Measurements from ENCODE around the gene DPP3. TPM values are rescaled to one million over a fixed set of nuclear protein-coding genes. Genes with fewer than 3 reads are reported as not detected.

Gene DPP3
- total RNA-seq, 1 experiment from 2014 or later, result 180 TPM

- ATAC-seq (no peak), DNase-seq (ENCODE audit: low read depth, low spot score) (no peak)
- H3K9me3 ChIP-seq (ENCODE audit: control insufficient read depth, insufficient read depth, low read depth, low read length), result no peaks in the 10 kb centered on the region
- BruUV-seq (replicated peaks), result no TSS peak
- no peaks in the 10 kb centered on the region for H3K27me3 ChIP-seq (ENCODE audit: control insufficient read depth, insufficient read depth, low read length)
- ChIA-PET POLR2A (interaction anchor here (0.6 kb wide), 2 partner anchors 11 to 61 kb away, joined by 3 to 11 read pairs; no protein-coding TSS in a partner anchor), CTCF (no interaction called here)
- in situ Hi-C loops (cut with HindIII; ENCODE audit: low pct_unique_long_range_greater_than_20kb, low sequenced_read_pairs), result no loop called here
- H3K36me3 ChIP-seq (ENCODE audit: control insufficient read depth, insufficient read depth, low read length), result no peaks in the 10 kb centered on the region
- TF ChIP-seq TCF7L2 (IDR thresholded peaks at IDR 0.05; ENCODE audit: low read depth, low read length) (no peak), POLR2AphosphoS5 (IDR thresholded peaks at IDR 0.05; ENCODE audit: low read depth, low read length) (no peak), REST (IDR thresholded peaks at IDR 0.05; ENCODE audit: insufficient read depth in 1 of 2, low read depth in 2 of 2, low read length in 1 of 2) (no peak), SIN3A (IDR thresholded peaks at IDR 0.05; ENCODE audit: borderline replicate concordance, insufficient read depth, low read depth, low read length) (no peak)
- TF ChIP-seq, protein P1, sequence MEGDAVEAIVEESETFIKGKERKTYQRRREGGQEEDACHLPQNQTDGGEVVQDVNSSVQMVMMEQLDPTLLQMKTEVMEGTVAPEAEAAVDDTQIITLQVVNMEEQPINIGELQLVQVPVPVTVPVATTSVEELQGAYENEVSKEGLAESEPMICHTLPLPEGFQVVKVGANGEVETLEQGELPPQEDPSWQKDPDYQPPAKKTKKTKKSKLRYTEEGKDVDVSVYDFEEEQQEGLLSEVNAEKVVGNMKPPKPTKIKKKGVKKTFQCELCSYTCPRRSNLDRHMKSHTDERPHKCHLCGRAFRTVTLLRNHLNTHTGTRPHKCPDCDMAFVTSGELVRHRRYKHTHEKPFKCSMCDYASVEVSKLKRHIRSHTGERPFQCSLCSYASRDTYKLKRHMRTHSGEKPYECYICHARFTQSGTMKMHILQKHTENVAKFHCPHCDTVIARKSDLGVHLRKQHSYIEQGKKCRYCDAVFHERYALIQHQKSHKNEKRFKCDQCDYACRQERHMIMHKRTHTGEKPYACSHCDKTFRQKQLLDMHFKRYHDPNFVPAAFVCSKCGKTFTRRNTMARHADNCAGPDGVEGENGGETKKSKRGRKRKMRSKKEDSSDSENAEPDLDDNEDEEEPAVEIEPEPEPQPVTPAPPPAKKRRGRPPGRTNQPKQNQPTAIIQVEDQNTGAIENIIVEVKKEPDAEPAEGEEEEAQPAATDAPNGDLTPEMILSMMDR (IDR thresholded peaks at IDR 0.05), result no peak
- intact Hi-C loops (cut with micrococcal nuclease; ENCODE audit: unreplicated experiment), result no loop called here
- H3K4me3 ChIP-seq (ENCODE audit: low read depth in 2 of 2, low read length in 2 of 2), result no peak overlapping the region
- H3K4me1 ChIP-seq (ENCODE audit: control insufficient read depth, insufficient read depth, low read length), result peaks cover 11% of the 10 kb centered on the region
- H3K27ac ChIP-seq (ENCODE audit: low read length), result no peak overlapping the region
These were observed 11.5 kb upstream of the DPP3 start for GRCh38 chr11:66468691-66469090.

GRCh38 chr11:66469441-66469840, 10.8 kb upstream of the DPP3 start:
- ATAC-seq (no peak), DNase-seq (ENCODE audit: low read depth, low spot score) (no peak)
- Histone ChIP-seq H3K4me1 (ENCODE audit: control insufficient read depth, insufficient read depth, low read length) (peaks cover 11% of the 10 kb centered on the region), H3K9me3 (ENCODE audit: control insufficient read depth, insufficient read depth, low read depth, low read length) (no peaks in the 10 kb centered on the region), H3K36me3 (ENCODE audit: control insufficient read depth, insufficient read depth, low read length) (no peaks in the 10 kb centered on the region), H3K27me3 (ENCODE audit: control insufficient read depth, insufficient read depth, low read length) (no peaks in the 10 kb centered on the region), H3K27ac (ENCODE audit: low read length) (no peak overlapping the region), H3K4me3 (ENCODE audit: low read depth in 2 of 2, low read length in 2 of 2) (no peak overlapping the region)
- ChIA-PET POLR2A (interaction anchor here (0.6 to 0.7 kb wide), 2 partner anchors 10 to 205 kb away, joined by 5 to 7 read pairs; no protein-coding TSS in a partner anchor), CTCF (interaction anchor here (0.8 kb wide), 1 partner anchor 31 kb away, joined by 3 read pairs; the partner anchor contains the start of gene MRPL11)
- TF ChIP-seq, protein P1 (IDR thresholded peaks at IDR 0.05), result no peak
- TF ChIP-seq SIN3A (IDR thresholded peaks at IDR 0.05; ENCODE audit: borderline replicate concordance, insufficient read depth, low read depth, low read length), result no peak
- BruUV-seq (replicated peaks), result no TSS peak
- in situ Hi-C loops (cut with HindIII; ENCODE audit: low pct_unique_long_range_greater_than_20kb, low sequenced_read_pairs), result no loop called here
- intact Hi-C loops (cut with micrococcal nuclease; ENCODE audit: unreplicated experiment), result no loop called here

Data from Panc1 (cell line).